Spinal cord (tissue), 10 donors: Measurements from ENCODE around the gene PRKN. TPM values are rescaled to one million over a fixed set of nuclear protein-coding genes. Genes with fewer than 3 reads are reported as not detected.

Source experiments
- DNase-seq, 6 donors: peaks; one replicate each; pipeline versions ENCODE4 v3.0.0 to v3.0.0-alpha.2; 2013 to 2015; ENCODE audit warnings: low spot score in 6 of 6, low read depth in 4 of 6
- H3K27ac ChIP-seq: one replicate; pipeline ENCODE4 v1.5.1; 2013; ENCODE audit warnings: low read depth, low read length, control low read depth
- H3K27me3 ChIP-seq: one replicate; pipeline ENCODE4 v1.6.1; 2013; ENCODE audit warnings: low read length; ENCODE audit not compliant: control insufficient read depth, insufficient read depth
- H3K36me3 ChIP-seq: one replicate; pipeline ENCODE4 v1.6.1; 2013; ENCODE audit warnings: low read length; ENCODE audit not compliant: control insufficient read depth, insufficient read depth
- H3K4me1 ChIP-seq: one replicate; pipeline ENCODE4 v1.6.1; 2013; ENCODE audit warnings: low read length; ENCODE audit not compliant: control insufficient read depth, insufficient read depth
- H3K4me3 ChIP-seq: one replicate; pipeline ENCODE4 v1.5.1; 2013; ENCODE audit warnings: low read depth, low read length, control low read depth
- H3K9me3 ChIP-seq: one replicate; pipeline ENCODE4 v1.6.1; 2013; ENCODE audit warnings: low read length; ENCODE audit not compliant: control insufficient read depth, insufficient read depth
- WGBS: methylation state at CpG from one replicate; pipeline ENCODE4 v1.1.5; 2013; ENCODE audit warnings: missing lambda C conversion rate; ENCODE audit not compliant: insufficient coverage; 5-methylcytosine and 5-hydroxymethylcytosine counted together
- polyA plus RNA-seq, 2 donors: library from polyadenylated mRNA; unstranded; fragments of 120-200 nt; gene quantifications; one replicate each; pipeline ENCODE4 v1.2.1, GENCODE V29; 2013; ENCODE audit not compliant: insufficient read length in 2 of 2
- total RNA-seq, 2 donors: library from RNA; depleted of rRNA in 1 of 2; stranded (reverse); fragments of 120-200 nt in 1 of 2; fragments of >200 nt in 1 of 2; gene quantifications; one replicate each; pipeline versions ENCODE4 v1.2.3 to v1.2.4, GENCODE V29; 2013 to 2014
- donor health status: healthy.

Gene PRKN
- total and polyA plus RNA-seq, 4 donors, result 7.4 to 9.5 (median 8.4) TPM

- Histone ChIP-seq H3K4me3 (no peak overlapping the region), H3K4me1 (no peaks in the 10 kb centered on the region), H3K27me3 (no peaks in the 10 kb centered on the region), H3K36me3 (no peaks in the 10 kb centered on the region), H3K9me3 (peaks cover 4% of the 10 kb centered on the region), H3K27ac (no peak overlapping the region)
- DNase-seq, result no peak
- 97% methylated on average over 6 of the region's 11 CpGs for WGBS
Observed at GRCh38 chr6:161366301-161366923, 1361.2 kb downstream of the PRKN start.

GRCh38 chr6:161365633-161366032 is 1361.9 kb downstream of the PRKN start:
- no peaks in the 10 kb centered on the region for H3K36me3 ChIP-seq
- H3K4me3 ChIP-seq, result no peak overlapping the region
- H3K9me3 ChIP-seq, result peaks cover 4% of the 10 kb centered on the region
- no peak for DNase-seq
- no peaks in the 10 kb centered on the region for H3K4me1 ChIP-seq
- WGBS, result 100% methylated on average over 2 of the region's 6 CpGs
- H3K27ac ChIP-seq, result no peak overlapping the region
- H3K27me3 ChIP-seq, result no peaks in the 10 kb centered on the region

- Histone ChIP-seq H3K9me3 (peaks cover 4% of the 10 kb centered on the region), H3K27me3 (no peaks in the 10 kb centered on the region), H3K36me3 (no peaks in the 10 kb centered on the region), H3K4me3 (no peak overlapping the region), H3K4me1 (peaks cover 3% of the 10 kb centered on the region), H3K27ac (no peak overlapping the region)
- DNase-seq, result no peak
Observed at GRCh38 chr6:161363286-161363685, 1364.3 kb downstream of the PRKN start.

GRCh38 chr6:161362266-161362665 is 1365.3 kb downstream of the PRKN start:
- H3K27ac ChIP-seq, result no peak overlapping the region
- DNase-seq, result no peak
- H3K27me3 ChIP-seq, result no peaks in the 10 kb centered on the region
- 100% methylated on average over 1 of the region's 7 CpGs for WGBS
- no peaks in the 10 kb centered on the region for H3K36me3 ChIP-seq
- peaks cover 4% of the 10 kb centered on the region for H3K9me3 ChIP-seq
- no peak overlapping the region for H3K4me3 ChIP-seq
- peaks cover 3% of the 10 kb centered on the region for H3K4me1 ChIP-seq

- Histone ChIP-seq H3K4me3 (no peak overlapping the region), H3K9me3 (peaks cover 4% of the 10 kb centered on the region), H3K36me3 (no peaks in the 10 kb centered on the region), H3K27ac (no peak overlapping the region), H3K4me1 (peaks cover 3% of the 10 kb centered on the region), H3K27me3 (no peaks in the 10 kb centered on the region)
- no peak for DNase-seq
- WGBS, result 96% methylated on average over 9 of the region's 9 CpGs
Observed at GRCh38 chr6:161361529-161361928, 1366.0 kb downstream of the PRKN start.

DNA sequence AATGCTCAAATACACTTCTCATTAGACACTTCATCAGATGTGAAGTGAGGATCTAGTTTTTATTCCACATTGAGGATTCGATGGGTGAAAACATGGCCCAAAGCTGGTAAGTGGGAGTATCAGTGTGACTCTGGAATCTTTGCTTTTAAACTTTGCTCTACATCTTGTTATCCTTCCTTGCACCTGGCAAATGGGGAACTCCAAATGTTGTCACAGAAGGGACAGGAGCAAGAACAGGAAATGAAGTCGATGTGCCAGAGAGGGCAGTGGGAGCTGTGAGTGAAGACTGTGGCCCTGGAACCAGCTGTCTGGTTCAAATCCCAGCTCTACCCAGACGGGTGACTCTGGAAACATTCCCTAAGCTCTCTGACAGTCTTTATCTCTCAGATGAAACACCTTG is 1367.0 kb downstream of the PRKN start:
- WGBS, result 80% methylated on average over 1 of the region's 3 CpGs
- DNase-seq, result no peak

DNA sequence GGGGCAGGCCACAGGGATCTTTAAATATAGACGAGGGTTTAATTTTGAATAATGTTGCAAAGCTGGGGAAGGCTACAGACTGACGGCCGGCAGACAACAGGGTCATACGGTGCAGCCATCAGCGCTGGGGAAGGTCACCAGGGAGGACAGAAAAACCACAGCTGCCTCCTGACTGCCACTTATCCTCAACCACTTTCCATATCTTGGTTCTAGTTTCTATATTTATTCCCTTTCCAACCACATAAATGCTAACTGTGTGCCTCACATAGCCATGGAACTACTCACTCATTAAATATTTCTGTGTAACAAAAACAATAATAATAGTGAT is 1368.0 kb downstream of the PRKN start:
- peaks cover 3% of the 10 kb centered on the region for H3K4me1 ChIP-seq
- H3K27me3 ChIP-seq, result no peaks in the 10 kb centered on the region
- H3K4me3 ChIP-seq, result no peak overlapping the region
- H3K9me3 ChIP-seq, result peaks cover 4% of the 10 kb centered on the region
- DNase-seq, result no peak
- WGBS, result 100% methylated on average over 2 of the region's 5 CpGs
- H3K27ac ChIP-seq, result no peak overlapping the region
- no peaks in the 10 kb centered on the region for H3K36me3 ChIP-seq

More for the DNA sequence above, 1367.0 kb downstream of the PRKN start:
- no peak overlapping the region for H3K27ac ChIP-seq
- peaks cover 4% of the 10 kb centered on the region for H3K9me3 ChIP-seq
- no peak overlapping the region for H3K4me3 ChIP-seq
- H3K4me1 ChIP-seq, result peaks cover 3% of the 10 kb centered on the region
- H3K27me3 ChIP-seq, result no peaks in the 10 kb centered on the region
- no peaks in the 10 kb centered on the region for H3K36me3 ChIP-seq

GRCh38 chr6:161356167-161356854 is 1371.3 kb downstream of the PRKN start:
- DNase-seq, result no peak
- no peak overlapping the region for H3K4me3 ChIP-seq

DNA sequence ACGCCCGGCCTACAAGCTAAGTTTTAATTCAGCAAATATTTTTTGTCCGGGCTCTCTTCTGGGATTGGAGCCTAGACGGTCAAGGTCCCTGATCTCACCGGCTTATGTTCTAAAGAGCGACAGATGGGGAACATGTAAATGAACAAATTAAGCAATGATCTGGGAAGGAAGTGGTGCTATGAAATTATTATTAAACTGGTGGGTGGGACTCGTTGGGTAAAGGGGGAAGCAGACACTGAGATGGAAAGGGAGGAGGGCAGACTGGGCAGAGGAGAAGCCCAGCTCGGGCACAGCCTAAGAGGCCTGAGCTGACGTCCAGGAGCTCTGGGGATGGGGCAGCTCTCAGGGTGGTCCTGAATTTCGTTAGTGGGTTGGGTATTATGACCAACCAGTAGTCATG is 1371.9 kb downstream of the PRKN start:
- 89% methylated on average over 10 of the region's 10 CpGs for WGBS
- H3K4me1 ChIP-seq, result peaks cover 3% of the 10 kb centered on the region
- no peaks in the 10 kb centered on the region for H3K9me3 ChIP-seq
- H3K36me3 ChIP-seq, result no peaks in the 10 kb centered on the region
- no peak for DNase-seq
- H3K4me3 ChIP-seq, result no peak overlapping the region
- H3K27ac ChIP-seq, result no peak overlapping the region
- no peaks in the 10 kb centered on the region for H3K27me3 ChIP-seq

More at GRCh38 chr6:161356167-161356854, 1371.3 kb downstream of the PRKN start:
- Histone ChIP-seq H3K4me1 (peaks cover 3% of the 10 kb centered on the region), H3K27me3 (no peaks in the 10 kb centered on the region), H3K9me3 (no peaks in the 10 kb centered on the region), H3K27ac (no peak overlapping the region), H3K36me3 (no peaks in the 10 kb centered on the region)
- WGBS, result 89% methylated on average over 21 of the region's 21 CpGs

DNA sequence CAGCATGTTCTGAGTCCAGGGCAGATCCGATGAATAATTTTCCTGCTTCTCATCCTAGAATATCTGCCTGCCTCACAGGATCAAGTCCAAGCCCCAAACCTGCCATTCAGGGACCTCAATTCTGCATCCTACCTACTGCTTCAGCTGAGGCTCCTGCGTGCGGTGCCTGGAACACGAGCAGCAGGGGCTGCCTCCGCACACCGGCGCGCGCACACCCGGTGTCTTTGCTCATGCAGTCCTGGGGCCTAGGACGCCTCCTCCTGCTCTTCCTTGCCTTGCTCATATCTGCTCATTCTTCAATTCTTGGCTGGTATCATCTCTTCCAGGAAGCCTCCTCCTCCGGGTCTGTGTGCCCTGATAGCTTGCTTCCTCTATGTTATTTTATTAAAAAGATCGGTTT is 1372.6 kb downstream of the PRKN start:
- Histone ChIP-seq H3K36me3 (no peaks in the 10 kb centered on the region), H3K4me1 (peaks cover 3% of the 10 kb centered on the region), H3K27ac (no peak overlapping the region), H3K27me3 (no peaks in the 10 kb centered on the region), H3K4me3 (no peak overlapping the region), H3K9me3 (no peaks in the 10 kb centered on the region)
- WGBS, result 98% methylated on average over 11 of the region's 13 CpGs
- DNase-seq, result no peak
